ENCODE results near the gene C7orf57.

Gene C7orf57

GRCh38 chr7:48016641-48017040, 18.7 kb upstream of the C7orf57 start:
- H3K9ac ChIP-seq (ENCODE audit: low read length), result no peak overlapping the region
- no peak overlapping the region for H3K4me2 ChIP-seq (ENCODE audit: low read depth, low read length)
- no peak overlapping the region for H3K27ac ChIP-seq (ENCODE audit: low read length)
- no peaks in the 10 kb centered on the region for H3K36me3 ChIP-seq (replicated peaks; ENCODE audit: insufficient read depth, low read length)
- H3F3A ChIP-seq (ENCODE audit: insufficient read depth, low read length), result no peaks in the 10 kb centered on the region
- H3K9me2 ChIP-seq (replicated peaks; ENCODE audit: insufficient read depth, low read length), result no peaks in the 10 kb centered on the region
- no peaks in the 10 kb centered on the region for H3K4me1 ChIP-seq (ENCODE audit: low read length)
- no peaks in the 10 kb centered on the region for H4K20me1 ChIP-seq (ENCODE audit: insufficient read depth, low read length)
- no peak for TF ChIP-seq CTCF (IDR thresholded peaks at IDR 0.05; ENCODE audit: low read length)
- TF ChIP-seq EZH2 (optimal IDR thresholded peaks at IDR 0.05; ENCODE audit: low read depth, low read length), result no peak
- TF ChIP-seq EZH2phosphoT487 (IDR thresholded peaks at IDR 0.05; ENCODE audit: low read length), result no peak
- no peaks in the 10 kb centered on the region for H3K79me2 ChIP-seq (ENCODE audit: low read length)
- no peaks in the 10 kb centered on the region for H3K27me3 ChIP-seq (replicated peaks; ENCODE audit: insufficient read depth, low read length)
- no peak for DNase-seq
- H3K4me3 ChIP-seq (ENCODE audit: low read length), result no peak overlapping the region
- H2AFZ ChIP-seq (ENCODE audit: low read length), result no peak overlapping the region
- H3K9me3 ChIP-seq (replicated peaks; ENCODE audit: insufficient read depth, low read length), result no peaks in the 10 kb centered on the region

- no peak overlapping the region for H3K4me3 ChIP-seq (ENCODE audit: low read length)
- no peak for DNase-seq
- no peak for TF ChIP-seq EZH2phosphoT487 (IDR thresholded peaks at IDR 0.05; ENCODE audit: low read length)
- no peak for TF ChIP-seq EZH2 (optimal IDR thresholded peaks at IDR 0.05; ENCODE audit: low read depth, low read length)
- no peak for TF ChIP-seq CTCF (IDR thresholded peaks at IDR 0.05; ENCODE audit: low read length)
- no peaks in the 10 kb centered on the region for H3K27me3 ChIP-seq (replicated peaks; ENCODE audit: insufficient read depth, low read length)
- H3K4me1 ChIP-seq (ENCODE audit: low read length), result no peaks in the 10 kb centered on the region
- no peaks in the 10 kb centered on the region for H3K9me3 ChIP-seq (replicated peaks; ENCODE audit: insufficient read depth, low read length)
- no peak overlapping the region for H3K4me2 ChIP-seq (ENCODE audit: low read depth, low read length)
- no peak overlapping the region for H2AFZ ChIP-seq (ENCODE audit: low read length)
- no peaks in the 10 kb centered on the region for H3K9me2 ChIP-seq (replicated peaks; ENCODE audit: insufficient read depth, low read length)
- H3K9ac ChIP-seq (ENCODE audit: low read length), result no peak overlapping the region
- H4K20me1 ChIP-seq (ENCODE audit: insufficient read depth, low read length), result no peaks in the 10 kb centered on the region
- no peaks in the 10 kb centered on the region for H3K79me2 ChIP-seq (ENCODE audit: low read length)
- H3K27ac ChIP-seq (ENCODE audit: low read length), result no peak overlapping the region
- no peaks in the 10 kb centered on the region for H3F3A ChIP-seq (ENCODE audit: insufficient read depth, low read length)
- H3K36me3 ChIP-seq (replicated peaks; ENCODE audit: insufficient read depth, low read length), result no peaks in the 10 kb centered on the region
These were observed 17.7 kb upstream of the C7orf57 start for GRCh38 chr7:48017674-48018073.

GRCh38 chr7:48025624-48026023, 9.7 kb upstream of the C7orf57 start:
- Histone ChIP-seq H2AFZ (ENCODE audit: low read length) (no peak overlapping the region), H3K9ac (ENCODE audit: low read length) (no peak overlapping the region), H3K36me3 (replicated peaks; ENCODE audit: insufficient read depth, low read length) (no peaks in the 10 kb centered on the region), H3F3A (ENCODE audit: insufficient read depth, low read length) (no peaks in the 10 kb centered on the region), H3K9me2 (replicated peaks; ENCODE audit: insufficient read depth, low read length) (no peaks in the 10 kb centered on the region), H3K4me1 (ENCODE audit: low read length) (no peaks in the 10 kb centered on the region), H3K27me3 (replicated peaks; ENCODE audit: insufficient read depth, low read length) (no peaks in the 10 kb centered on the region), H3K4me3 (ENCODE audit: low read length) (no peak overlapping the region), H3K27ac (ENCODE audit: low read length) (no peak overlapping the region), H3K79me2 (ENCODE audit: low read length) (no peaks in the 10 kb centered on the region), H3K4me2 (ENCODE audit: low read depth, low read length) (no peak overlapping the region), H3K9me3 (replicated peaks; ENCODE audit: insufficient read depth, low read length) (no peaks in the 10 kb centered on the region), H4K20me1 (ENCODE audit: insufficient read depth, low read length) (no peaks in the 10 kb centered on the region)
- no peak for DNase-seq
- TF ChIP-seq CTCF (IDR thresholded peaks at IDR 0.05; ENCODE audit: low read length) (no peak), EZH2 (optimal IDR thresholded peaks at IDR 0.05; ENCODE audit: low read depth, low read length) (no peak), EZH2phosphoT487 (IDR thresholded peaks at IDR 0.05; ENCODE audit: low read length) (no peak)
